Keratinocyte (primary cell): ENCODE measurements around the gene TSHR.

Experiments
- EZH2 ChIP-seq: IDR thresholded peaks from one replicate; pipeline ENCODE4 v1.6.1; 2012; ENCODE audit warnings: inconsistent platforms, mild to moderate bottlenecking, low read length, moderate library complexity
- TF ChIP-seq, protein P1 (sequence below), 3 experiments: IDR thresholded peaks in 1 of 3; conservative IDR thresholded peaks in 1 of 3; optimal IDR thresholded peaks in 1 of 3; 2 replicates in 2 of 3; 3 replicates in 1 of 3; pipeline versions ENCODE3 to v1.5.1; 2011; ENCODE audit warnings: low read length in 3 of 3, mild to moderate bottlenecking in 3 of 3, moderate library complexity in 2 of 3, control low read depth in 1 of 3, inconsistent platforms in 1 of 3; ENCODE audit not compliant: insufficient read depth in 2 of 3; ENCODE audit errors: extremely low read depth in 1 of 3

DNA sequence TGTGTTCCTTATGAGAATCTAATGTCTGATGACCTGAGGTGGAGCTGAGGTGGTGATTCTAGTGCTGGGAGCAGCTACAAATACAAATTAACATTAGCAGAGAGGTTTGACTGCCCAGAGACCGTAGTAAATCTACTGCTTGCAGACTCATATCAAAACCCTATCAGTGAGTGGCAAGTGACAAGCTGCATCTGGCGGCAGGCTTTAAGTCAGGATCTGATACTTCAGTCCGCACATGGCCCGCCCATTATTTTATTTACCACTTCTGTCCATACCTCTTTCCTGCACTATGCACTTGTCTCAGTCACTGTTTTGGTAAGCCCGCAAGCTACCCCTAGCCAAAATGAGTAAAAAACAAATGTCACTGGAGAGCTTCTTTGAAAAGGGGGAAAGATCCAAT lies 25.3 kb upstream of the TSHR start:
- TF ChIP-seq, protein P1, sequence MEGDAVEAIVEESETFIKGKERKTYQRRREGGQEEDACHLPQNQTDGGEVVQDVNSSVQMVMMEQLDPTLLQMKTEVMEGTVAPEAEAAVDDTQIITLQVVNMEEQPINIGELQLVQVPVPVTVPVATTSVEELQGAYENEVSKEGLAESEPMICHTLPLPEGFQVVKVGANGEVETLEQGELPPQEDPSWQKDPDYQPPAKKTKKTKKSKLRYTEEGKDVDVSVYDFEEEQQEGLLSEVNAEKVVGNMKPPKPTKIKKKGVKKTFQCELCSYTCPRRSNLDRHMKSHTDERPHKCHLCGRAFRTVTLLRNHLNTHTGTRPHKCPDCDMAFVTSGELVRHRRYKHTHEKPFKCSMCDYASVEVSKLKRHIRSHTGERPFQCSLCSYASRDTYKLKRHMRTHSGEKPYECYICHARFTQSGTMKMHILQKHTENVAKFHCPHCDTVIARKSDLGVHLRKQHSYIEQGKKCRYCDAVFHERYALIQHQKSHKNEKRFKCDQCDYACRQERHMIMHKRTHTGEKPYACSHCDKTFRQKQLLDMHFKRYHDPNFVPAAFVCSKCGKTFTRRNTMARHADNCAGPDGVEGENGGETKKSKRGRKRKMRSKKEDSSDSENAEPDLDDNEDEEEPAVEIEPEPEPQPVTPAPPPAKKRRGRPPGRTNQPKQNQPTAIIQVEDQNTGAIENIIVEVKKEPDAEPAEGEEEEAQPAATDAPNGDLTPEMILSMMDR (optimal IDR thresholded peaks at IDR 0.05 in 1 of 3, IDR thresholded peaks at IDR 0.05 in 1 of 3, conservative IDR thresholded peaks at IDR 0.05 in 1 of 3; ENCODE audit: extremely low read depth in 1 of 3, insufficient read depth in 2 of 3, low read length in 3 of 3), result no peak
- TF ChIP-seq EZH2, result no peak
